GM18873 (cell line): ENCODE data around the gene ANKRD39.

ENCODE experiments used
- ATAC-seq: cut with Tn5 transposase; IDR thresholded peaks from one replicate; pipeline ENCODE4 v1.9.1; 2021; ENCODE audit warnings: mild to moderate bottlenecking, moderate library complexity, moderate number of reproducible peaks; ENCODE audit not compliant: unreplicated experiment, low FRiP score

Gene ANKRD39

DNA sequence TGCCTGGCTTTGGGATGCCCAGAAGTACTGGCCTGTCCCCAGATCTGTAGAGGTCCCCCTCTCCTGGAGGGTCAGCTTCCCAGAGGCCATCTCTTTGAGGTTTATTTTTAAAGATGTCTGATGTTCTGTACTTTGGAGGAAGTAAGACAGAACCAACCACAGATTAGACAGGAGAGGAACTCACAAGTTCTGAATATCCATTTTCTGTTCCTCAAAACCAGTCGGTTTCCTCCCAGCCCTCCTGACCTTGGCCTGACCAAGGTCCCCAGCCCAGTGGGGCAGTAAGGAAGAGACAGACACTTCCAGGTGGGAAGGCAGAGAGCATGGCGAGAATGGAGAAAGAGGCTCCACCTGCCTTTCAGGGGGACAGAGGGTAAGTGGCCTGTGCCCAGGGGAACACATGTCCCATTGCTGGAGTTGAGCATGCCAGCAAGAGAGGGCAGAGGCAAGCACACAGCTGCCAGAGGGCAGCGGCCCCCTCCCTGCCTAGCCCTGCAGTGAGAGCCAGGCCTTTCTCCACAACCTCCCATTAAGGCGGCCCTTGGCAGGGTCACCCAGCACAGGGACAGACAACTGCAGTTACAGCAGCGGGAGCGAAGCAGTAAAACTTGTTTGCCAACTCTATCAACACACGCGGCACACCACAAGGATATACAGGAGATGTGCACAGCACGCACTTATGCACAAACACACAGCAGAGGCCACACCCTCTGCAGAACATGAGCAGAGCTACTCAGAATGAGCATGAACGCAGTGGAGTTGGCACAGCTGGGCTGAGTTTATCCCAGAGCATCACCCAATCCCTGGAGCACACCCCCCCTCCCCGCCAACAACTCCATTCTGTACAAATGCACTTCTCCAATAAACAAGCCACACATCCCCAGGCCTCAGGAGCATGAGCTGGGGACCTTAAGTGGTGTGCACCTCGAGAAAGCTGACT is 30.5 kb upstream of the ANKRD39 start:
- ATAC-seq, result no peak

DNA sequence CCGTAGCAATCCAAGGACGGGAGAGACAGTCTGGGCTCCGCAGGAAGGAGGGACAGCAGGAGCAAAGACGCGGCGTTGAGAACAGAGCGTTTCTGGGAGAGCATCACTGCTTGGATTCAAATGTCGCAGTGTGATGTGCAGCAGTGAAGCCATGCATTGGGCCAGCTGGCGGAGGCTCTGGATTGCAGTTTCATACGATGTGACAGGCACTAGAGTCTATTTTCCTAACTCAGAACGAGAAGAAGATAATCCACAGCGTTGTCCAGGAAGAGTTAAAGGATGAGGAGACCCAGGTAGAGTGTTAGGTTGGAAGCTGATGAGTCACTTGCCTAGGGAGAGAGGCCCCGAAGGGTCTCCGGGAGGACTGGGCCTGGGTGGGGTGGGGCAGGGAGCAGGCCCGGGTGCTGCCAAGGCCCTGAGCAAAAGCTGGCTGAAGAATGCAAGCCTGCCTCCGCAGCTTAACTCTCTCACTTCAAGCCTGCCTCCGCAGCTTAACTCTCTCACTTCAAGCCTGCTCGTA is 29.7 kb upstream of the ANKRD39 start:
- ATAC-seq, result no peak

- ATAC-seq, result no peak
Observed at GRCh38 chr2:96885432-96886347, 27.9 kb upstream of the ANKRD39 start.

DNA sequence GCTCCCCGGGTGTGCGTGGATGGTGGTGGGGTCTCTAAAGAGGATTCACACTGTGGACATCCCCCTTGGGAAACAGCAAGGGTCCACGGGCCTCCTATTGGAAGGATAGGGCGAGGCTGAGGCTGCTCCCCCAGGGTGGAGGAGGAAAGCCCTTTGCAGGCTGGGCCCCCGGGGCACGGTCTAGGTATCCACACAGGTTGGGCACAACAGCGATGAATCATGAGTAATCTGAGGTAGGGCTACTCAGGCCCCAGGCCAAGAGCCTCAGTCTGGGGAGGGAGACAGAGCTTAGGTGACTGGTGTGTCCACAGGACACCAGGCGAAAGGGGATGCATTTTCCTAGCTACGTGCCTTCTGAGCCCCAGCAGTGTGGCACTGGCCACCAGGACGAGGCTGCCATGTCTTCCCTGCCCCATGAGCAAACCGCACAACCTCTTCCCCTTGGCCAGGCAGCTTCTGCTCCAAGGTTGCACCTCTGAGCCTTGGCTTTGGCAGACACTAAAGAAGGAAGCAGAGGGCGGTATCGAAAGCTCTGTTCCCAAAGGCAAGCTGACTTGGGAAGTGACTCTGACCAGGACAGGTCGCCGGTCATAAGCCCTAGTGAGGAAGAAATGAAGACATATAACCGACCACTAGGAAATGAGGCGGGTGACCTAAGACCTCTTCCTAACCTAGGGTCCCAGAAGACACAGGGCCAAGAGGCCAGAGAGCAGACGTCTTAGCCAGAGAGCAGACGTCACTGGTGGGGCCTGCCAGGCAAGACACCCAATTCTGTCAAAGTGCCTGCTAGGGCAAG is 26.7 kb upstream of the ANKRD39 start:
- no peak for ATAC-seq

DNA sequence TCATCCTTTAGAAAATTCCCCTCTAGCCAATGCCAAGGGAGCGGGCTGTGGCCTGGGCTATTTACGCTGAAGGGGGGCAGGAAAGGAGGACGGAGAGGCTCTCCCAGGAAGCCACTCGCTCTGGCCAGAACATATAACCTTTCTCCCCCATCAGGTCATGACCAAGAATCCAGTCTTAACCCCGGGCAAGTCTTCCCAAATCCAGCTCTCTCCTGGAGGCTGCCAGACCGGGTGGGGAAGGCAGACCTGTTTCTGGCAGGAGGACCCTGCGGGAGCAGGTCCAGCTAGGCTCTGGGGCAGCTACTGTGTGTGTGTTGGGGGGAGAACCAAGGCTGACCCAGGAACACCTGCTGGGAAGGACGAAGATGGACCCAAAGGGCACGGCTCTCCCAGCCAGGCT is 25.5 kb upstream of the ANKRD39 start:
- no peak for ATAC-seq

- ATAC-seq, result no peak
Observed at GRCh38 chr2:96882906-96883305, 25.1 kb upstream of the ANKRD39 start.

DNA sequence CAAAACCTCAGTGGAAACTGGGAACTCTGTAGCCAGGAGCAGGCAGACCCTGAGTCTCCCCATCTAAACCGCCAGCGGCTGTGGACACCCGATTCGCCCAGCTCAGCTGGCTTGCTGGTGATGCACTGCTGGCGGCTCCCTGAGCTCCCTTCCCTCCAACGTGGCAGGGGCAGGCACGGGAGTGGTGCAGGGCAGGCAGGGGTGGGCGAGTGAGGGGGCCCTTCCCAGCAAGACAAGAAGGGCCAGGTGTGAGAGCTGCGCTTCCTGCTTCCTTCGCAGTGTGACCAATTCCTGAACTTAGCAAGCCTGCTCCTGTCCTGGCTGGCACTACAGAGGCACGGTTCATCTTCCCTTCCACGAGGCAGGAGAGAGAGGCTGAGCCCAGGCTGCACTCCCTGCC is 24.4 kb upstream of the ANKRD39 start:
- ATAC-seq, result no peak

DNA sequence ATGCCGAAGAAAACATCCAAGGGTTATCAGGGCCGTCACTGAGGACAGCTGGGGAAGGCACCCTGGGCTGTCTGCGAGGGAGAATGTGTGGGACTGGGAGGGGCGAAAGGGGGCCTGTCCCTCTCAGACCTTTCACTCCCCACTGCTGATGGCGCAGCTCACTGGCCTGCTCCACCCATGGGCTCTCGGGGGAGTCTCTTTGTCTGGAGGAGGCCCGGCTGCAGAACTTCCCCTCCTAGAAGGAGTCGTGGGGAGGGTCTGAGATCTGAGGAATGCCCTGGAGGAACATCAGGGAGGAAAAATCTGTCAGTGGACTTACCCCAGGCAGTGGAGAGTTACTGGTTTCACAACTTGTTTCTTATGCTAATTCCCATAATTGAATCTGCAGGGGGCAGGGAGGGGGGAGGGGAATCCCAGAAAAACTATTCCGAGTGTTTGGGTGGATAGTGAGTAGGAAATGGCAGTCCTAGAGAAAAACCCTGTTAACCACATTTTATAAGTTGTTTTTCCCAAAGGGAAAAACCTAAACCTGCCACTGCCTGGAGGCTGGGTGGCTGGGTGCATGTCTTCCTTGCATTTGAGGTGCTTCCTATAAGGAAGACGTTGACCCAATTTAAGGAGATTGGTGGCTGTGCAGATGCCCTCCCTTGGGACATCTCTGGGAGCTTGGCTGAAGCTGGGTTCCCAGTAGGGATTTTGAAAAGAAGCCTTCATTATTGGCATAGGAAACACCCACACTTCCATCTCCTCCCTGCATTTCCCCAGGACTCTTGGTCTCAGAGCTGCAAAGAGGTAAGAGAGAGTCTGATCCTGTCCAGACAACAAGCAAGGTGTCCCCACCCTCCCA is 23.8 kb upstream of the ANKRD39 start:
- no peak for ATAC-seq

- no peak for ATAC-seq
Observed at GRCh38 chr2:96880891-96881273, 23.1 kb upstream of the ANKRD39 start.

- ATAC-seq, result no peak
Observed at GRCh38 chr2:96879545-96880040, 21.8 kb upstream of the ANKRD39 start.

DNA sequence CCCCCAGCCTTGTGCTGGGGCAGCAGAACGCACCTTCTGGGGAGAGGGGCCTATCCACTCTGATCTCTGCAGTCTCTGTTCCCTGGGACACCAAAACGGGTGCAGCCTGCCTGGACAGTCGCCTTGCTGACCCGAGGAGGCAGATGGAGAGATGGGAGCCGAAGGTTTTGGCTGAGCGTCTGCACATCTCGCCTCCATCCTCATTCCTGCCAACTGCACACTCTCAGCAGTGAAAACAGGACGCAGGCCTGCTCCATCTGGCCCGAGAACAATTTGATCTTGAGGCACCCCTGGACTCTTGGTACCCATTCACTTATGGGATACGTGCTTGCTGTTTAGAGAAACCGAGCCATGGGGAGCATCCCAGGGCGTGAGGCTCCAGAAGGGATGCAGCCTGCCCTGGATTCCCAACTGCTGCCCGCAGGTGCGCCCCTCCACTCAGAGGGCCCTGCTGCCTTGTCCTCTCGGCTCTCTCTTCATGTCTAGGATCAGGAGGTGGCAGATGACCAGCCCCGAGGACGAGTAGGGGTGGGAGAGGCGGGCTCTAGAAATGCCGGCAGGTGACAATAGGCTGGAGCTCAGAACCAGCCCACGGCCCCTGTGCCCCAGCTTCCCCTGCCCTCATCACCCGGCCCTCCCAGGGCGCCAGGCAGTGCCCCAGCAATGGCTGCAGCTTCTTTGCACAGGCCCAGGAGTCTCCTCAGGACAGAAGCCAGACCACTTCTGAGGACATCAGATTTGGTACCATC is 21.2 kb upstream of the ANKRD39 start:
- ATAC-seq, result no peak

GRCh38 chr2:96878171-96878570 is 20.4 kb upstream of the ANKRD39 start:
- ATAC-seq, result no peak

GRCh38 chr2:96877631-96878092 is 19.8 kb upstream of the ANKRD39 start:
- no peak for ATAC-seq

GRCh38 chr2:96877042-96877451 is 19.2 kb upstream of the ANKRD39 start:
- ATAC-seq, result no peak

GRCh38 chr2:96876269-96877041 is 18.6 kb upstream of the ANKRD39 start:
- ATAC-seq, result no peak

DNA sequence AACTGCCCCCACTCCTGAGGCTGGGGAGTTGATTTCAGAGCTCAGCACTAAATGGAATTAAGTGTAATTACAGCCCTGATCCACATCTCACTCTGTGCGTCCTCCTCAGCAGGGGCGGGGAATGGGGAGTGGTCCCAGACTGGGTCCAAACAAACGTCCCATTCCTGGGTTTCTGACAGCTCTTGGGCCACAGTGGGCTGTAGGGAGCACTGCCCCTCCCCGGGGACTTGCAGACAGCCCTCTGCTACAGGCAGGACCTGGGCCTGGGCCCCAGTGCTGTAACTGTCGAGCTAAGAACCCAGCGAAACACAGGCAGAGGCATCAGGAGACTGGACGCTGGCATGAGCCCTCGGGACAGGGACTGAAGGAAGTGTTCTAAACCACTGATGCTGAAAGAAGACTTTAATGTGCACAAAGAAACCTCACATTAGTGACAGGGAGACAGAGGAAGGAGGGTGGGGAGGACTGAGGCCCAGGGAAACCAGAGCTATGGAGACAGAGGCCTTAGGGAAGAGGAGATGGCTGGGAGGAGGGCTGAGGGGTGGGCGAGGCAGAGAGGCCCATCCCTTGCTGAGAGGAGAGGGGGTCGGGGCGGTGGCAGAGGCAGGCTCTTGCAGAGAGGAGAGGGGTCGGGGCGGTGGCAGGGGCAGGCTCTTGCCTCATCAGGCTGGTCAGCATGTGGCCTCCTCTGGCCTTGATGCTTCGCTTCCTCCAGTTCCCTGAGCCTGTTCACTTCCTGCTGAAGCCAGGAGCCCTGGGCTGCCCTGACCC is 17.9 kb upstream of the ANKRD39 start:
- ATAC-seq, result no peak
